Activated effector memory CD4-positive, alpha-beta T cell treated with Interleukin-2 at 50 U/mL for 16 hours (primary cell): ENCODE data around the gene PCDH9.

ENCODE experiments used
- DNase-seq: peaks from one replicate; pipeline ENCODE4 v3.0.0-alpha.2; 2020

PCDH9 gene, protein sequence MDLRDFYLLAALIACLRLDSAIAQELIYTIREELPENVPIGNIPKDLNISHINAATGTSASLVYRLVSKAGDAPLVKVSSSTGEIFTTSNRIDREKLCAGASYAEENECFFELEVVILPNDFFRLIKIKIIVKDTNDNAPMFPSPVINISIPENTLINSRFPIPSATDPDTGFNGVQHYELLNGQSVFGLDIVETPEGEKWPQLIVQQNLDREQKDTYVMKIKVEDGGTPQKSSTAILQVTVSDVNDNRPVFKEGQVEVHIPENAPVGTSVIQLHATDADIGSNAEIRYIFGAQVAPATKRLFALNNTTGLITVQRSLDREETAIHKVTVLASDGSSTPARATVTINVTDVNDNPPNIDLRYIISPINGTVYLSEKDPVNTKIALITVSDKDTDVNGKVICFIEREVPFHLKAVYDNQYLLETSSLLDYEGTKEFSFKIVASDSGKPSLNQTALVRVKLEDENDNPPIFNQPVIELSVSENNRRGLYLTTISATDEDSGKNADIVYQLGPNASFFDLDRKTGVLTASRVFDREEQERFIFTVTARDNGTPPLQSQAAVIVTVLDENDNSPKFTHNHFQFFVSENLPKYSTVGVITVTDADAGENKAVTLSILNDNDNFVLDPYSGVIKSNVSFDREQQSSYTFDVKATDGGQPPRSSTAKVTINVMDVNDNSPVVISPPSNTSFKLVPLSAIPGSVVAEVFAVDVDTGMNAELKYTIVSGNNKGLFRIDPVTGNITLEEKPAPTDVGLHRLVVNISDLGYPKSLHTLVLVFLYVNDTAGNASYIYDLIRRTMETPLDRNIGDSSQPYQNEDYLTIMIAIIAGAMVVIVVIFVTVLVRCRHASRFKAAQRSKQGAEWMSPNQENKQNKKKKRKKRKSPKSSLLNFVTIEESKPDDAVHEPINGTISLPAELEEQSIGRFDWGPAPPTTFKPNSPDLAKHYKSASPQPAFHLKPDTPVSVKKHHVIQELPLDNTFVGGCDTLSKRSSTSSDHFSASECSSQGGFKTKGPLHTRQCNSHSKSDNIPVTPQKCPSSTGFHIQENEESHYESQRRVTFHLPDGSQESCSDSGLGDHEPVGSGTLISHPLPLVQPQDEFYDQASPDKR (N-terminal part only)

DNA sequence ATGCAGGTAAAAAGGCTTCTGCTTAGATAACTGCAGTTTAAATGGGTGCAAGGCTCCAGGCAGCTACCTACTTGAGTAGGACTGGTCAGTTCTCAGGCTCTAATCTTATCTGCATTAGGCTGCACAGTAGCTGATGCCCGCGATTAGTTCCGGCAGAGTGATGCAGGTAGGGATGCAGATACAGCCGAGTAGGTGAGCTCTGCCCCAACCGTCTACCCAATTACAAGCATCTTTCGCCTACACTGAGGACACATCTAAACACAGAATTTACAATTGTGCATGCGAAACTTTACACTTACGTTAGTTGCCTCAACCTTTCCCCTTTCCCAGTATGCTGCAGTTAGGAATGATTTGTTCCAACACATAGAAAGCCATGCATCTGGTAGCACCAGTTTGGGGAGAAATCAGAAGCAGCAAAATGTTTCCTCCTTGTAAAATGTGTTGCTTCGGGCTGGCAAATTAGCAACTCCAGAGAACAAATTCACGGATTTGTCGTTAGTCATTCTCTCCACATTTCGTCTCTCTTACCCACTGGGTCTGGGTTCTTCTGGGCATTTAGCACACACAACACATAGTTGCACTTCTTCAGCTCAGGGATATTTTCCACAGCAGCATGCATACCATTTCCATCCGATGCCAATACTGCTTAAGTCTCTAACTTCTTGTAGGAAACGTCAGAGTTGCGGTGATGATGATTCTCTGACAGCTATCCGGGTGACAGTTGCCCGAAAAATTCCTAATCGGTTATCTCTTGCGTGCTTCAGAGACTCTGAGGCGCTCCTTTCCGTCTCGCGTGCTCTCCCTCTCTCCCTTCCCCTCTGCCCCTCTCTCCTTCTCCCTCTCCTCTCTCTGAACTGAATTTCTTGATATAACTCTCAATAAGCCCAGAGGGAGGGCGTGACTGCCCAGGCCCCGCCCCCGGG lies at the start of gene PCDH9:
PCDH9 (minus strand) TSS at position 856 of the 923 bp plus-strand sequence. CDS start 1,896 bp downstream, outside the sequence.
- no peak for DNase-seq

DNA sequence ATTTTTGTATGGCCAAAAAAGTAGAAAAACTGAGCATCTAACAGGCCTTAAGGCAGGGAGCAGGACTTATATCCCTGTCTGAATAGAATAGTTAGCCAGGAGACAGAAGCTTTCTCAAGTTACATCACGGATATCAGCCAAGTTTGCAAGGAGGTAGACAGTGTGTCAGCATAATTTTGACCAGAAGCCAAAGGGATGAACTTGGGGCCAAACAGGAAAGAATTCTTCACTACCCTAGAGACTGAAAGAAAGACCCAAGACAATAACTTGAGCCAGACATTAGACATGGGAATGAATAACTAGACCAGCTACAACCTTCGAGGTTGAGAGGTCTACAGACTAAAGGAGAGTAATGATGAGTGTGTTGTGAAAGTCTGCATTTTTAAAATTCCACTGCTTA lies 48.1 kb upstream of the PCDH9 start:
- DNase-seq: no peak

DNA sequence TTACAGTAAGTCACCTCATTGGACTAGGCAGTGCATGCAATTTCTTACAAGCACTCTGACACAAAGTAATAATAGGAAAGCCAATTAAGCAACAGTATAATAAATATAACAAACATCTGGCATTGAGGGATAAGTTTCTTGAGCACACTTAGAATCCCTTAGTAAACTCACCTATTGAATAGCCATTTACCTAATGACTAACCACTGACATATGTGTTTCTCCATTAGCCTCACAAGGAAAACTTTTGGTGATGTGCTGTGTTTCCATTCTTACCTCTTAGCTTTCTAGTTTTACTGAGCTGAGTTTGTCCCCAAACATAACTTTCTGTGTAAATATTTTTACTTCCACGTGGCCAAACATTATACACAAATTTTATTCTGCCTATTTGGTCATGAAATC lies 47.4 kb upstream of the PCDH9 start:
- DNase-seq: no peak

DNA sequence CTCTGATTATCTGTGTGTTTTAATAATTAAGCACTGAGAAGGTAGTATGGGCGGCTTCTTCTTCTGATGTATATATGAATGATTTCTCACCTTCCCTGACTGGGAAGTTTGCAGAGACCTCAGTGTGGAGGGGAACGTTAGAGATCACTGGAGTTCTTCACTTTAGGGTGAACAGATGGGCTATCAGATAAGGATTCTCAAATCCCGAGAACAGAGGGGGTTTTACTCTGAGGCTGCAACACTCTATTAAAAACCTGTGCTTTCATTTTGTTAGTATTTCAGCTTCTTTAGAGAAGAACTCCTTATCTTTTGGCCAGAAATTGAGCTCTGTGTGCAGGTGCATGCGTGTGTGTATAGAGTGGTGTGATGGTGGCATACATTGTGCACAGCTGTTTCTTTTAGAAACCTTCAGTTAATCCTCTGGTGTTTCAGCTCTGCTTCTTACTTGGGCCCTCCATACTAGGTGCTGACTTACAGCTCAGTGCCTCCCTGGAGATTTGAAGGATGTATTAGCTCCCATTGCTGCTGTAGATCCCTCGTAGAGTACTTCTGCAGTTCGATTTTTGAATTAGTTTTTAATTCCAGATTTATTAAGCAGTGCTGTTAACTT lies 45.3 kb upstream of the PCDH9 start:
- no peak for DNase-seq

DNA sequence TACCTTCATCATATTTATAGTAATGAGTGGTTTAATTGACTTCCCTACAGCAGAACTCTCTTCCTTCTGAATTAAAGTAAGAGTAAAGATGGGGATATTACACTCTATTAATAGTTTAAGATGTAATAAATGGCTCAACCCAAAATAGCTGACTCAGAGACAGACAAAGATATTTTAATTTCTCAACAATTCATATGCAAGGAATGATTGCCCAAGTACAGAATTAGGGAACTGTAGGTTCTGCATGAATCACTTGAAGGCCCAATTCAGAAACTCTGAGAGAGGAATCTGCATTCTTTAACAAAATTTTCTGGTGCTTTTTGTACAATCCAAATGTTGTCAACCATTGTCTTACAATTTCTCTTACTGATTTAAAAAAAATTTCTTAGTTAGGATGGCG lies 42.9 kb upstream of the PCDH9 start:
- no peak for DNase-seq

DNA sequence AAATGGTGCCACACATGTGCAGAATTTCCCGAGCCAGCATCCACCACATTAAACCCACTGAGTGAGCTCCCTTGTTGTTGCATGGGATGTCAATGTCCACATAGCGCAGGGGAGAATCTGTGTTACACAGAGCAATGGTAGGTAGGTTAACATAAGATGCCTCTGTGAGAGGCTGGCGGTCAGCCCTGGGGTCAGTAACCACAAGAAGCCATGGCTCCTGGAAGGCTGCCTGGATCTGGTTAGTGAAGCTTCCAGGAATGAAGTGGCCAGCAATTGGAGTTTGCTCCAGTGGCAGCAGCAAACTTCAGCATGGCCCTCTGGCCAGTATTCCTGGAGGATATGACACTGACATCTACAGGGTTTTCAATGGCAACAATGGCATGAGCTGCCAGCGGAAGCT lies 37.0 kb upstream of the PCDH9 start:
- no peak for DNase-seq

DNA sequence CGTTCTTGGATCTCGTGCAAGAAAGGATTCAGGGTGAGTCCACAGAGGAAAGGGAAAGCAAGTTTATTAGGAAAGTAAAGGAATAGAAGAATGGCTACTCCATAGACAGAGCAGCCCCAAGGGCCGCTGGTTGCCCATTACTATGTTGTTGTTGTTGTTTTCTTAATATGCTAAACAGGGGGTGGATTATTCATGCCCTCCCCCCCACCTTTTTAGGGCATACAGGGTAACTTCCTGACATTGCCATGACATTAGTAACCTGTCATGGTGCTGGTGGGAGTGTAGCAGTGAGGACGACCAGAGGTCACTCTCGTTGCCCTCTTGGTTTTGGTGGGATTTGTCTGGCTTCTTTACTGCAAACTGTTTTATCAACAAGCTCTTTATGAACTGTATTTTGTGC lies 29.1 kb upstream of the PCDH9 start:
- no peak for DNase-seq

DNA sequence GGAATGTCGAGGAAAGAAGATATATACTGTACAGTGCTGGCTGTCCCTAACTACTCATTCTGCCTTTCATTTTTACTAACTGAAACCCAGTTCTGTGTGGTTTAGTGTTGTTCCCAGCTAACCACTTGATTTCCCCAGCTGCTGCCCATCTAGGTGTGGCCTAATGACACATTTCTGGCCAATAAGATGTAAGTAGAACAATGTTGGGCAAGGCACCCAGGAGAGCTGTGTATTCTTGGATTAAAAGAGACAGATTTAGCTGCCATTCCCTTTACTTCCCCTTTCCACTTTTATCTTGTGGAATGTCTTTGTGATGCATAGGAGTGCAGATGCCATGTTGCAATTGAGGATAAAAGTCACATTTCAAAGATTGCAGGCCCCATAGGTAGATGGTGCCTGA lies 28.3 kb upstream of the PCDH9 start:
- DNase-seq: no peak

DNA sequence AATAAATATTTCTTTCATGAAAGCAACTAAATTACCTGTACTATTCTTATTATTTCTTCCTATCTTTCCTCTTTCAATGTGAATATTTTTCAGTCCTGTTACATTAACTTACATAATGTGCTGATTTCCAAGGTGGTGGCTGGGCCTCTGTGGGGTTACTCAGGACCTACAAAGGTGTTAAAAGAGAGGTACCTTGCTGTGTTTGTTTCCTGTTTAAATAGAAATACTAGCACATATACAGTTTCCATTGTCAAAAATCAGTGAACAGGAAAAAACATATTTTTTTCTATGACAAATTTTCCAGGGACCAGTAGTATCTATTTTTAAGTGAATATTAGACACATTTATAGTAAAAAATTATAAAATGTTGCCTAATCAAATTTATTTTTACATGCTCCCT lies 8.7 kb upstream of the PCDH9 start:
- no peak for DNase-seq

DNA sequence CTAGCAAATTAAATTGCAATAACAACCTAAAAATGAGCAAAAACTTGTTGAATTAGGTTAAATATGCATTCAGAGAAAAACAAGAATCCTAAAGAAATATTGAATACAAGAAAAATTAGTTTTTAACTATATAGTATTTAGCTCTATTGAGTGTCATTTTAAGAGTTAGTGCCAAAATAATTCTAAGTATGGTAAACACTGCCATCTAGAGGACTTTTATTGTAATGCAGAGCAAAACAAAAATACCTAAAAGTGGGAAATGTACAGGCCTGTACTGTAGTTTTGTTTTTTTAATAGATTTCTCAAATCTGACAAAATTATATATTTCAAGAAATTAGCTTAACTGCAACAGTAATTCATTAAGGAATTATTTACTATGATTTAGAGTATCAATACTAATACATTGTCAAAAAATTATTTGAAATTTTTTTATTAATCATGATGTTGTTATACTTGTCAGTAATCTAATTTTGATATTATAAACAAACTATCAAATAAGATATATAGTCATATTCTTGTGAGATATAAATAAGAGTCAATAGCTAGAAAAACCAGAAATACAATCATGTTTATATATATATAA lies 8.2 kb upstream of the PCDH9 start:
- DNase-seq: no peak

DNA sequence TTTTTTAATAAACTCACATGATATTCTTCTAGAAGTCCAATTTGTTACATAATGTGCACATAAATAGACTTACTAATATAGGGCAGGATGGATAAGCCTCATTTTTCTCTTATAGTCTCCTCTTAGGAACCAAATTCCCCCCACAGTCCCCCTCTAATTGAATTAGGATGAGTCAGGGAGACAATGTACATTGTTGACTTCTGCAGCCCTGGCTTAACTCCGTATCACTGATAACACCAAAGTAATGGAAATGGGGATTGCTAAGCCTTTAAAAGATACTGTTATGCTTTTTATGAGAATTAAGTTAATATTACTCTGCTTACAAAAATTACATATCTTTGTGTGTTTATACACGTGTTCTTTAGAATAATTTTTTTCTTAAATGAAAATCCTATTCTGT lies 5.1 kb upstream of the PCDH9 start:
- no peak for DNase-seq

DNA sequence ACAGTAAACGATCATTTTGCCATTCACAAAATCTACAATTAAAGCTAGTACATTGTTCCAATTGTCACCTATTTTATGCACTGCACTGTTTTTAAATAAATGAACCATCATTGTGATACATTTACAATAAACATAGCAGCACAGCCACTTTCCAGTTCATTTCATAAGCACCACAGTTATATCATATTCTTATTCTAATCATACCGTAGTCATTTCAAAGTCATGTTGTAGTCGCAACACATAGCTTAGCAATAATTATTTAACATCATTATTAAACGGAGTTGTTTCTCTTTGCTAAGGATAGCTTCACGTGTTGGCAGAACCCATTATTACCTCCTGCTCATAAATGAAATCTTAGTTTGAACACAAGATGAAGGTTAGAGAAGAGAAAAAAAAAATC lies 2.2 kb upstream of the PCDH9 start:
- DNase-seq: no peak

DNA sequence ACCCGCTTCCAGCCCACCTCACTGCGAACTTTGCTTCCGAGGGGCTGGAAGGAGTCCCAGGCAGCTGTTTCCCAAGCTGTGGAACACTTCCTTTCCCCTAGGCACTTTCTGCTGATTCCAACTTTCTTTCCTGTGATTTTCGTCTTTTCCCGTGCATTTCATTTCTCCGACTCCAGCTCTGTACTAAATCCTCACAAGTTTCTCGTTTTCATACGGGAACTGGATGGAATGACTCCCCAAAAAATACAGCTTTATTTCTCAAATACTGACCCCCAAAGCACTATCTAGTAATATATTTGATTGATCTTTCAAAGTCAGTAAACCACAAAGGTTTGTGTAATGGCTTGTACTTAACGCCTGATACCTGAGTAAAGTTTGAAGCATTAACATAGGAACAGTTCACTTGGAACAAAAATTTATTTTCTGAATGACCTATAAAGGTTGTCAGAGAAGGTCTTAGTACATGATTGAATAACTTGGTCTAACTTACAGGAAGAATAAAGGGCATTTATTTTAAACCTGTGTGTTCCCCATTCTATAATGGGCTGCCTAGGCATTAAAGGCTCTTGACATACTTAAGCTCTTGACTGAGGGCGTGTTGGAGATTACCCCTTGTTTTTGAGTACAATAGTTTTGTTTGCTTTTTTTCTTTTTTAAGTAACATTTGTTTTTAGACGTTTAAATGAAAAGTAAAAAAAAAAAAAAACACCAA lies 1.3 kb upstream of the PCDH9 start:
- DNase-seq: no peak

DNA sequence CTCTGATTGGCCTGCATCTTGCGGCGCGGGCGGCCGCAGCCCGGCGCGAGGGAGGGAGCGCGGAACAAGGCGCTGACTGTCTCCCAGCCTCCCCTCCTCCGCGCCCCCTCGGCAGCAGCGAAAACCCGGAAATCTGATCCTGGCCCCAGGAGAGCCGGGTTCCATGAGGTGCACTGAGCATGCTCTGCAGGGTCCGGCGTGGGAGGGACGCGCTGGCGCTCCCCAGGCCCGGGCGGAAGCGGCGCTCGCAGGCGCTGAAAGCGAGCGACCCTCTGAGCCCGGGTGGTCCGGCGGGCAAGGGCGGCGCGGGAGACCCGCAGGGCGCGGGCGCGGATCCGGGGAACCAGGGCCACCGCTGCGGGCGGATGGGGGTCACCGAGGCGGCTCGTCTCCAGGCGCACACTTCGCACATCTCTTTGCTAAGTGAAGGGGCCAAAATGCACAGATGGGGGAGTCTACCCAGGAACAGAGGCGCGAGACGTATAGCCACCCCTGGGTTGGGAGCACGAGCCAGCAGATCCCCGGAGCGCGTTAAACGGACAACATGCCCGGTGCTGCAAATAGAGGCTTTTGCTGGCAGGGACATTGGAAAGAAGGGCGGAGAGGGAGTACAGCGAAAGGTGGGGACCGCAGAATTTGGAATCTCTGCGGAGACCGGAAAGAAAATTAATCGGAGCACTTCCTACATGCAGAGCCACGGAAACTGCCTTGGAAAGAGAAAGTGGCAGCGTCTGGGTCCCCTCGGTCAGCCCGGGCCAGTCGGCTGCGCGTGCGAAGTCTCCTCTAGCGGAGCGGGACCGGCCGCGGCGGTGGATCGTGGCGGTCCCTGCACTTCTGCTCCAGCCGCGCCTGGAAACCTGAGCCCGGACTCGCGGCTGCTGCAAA lies 510 bp upstream of the PCDH9 start:
- peak; percentile 69 for DNase-seq

DNA sequence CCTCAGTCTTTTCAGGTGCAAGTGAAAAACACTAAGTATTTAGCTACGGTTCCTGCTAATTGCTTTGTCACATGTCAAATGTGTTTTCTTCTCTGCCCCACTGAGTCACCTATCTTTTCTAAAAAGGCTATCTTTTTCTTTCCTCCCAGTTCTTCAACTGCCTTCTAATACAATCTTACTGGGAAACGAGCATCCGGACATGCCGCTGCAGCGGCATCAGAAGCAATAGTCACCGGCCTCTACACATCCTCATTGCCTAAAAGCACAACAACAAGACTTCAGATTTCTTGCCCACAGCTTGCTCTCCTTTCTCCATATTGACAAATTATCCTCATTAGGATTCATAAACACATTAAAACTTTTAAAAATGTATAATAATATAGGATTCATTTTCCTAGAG lies 1.2 kb downstream of the PCDH9 start:
- DNase-seq: no peak

DNA sequence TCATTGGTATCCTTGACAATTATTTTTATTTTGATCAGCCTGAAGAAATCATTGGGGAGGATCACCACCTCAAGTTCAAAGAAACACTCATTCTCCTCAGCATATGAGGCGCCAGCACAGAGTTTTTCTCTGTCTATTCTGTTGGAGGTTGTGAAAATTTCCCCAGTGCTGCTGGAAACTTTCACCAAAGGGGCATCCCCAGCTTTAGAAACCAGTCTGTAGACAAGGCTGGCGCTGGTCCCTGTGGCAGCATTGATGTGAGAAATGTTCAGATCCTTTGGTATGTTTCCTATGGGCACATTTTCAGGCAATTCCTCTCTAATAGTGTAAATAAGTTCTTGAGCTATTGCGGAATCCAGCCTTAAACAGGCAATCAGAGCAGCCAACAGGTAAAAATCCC lies 2.1 kb downstream of the PCDH9 start:
- DNase-seq: no peak

DNA sequence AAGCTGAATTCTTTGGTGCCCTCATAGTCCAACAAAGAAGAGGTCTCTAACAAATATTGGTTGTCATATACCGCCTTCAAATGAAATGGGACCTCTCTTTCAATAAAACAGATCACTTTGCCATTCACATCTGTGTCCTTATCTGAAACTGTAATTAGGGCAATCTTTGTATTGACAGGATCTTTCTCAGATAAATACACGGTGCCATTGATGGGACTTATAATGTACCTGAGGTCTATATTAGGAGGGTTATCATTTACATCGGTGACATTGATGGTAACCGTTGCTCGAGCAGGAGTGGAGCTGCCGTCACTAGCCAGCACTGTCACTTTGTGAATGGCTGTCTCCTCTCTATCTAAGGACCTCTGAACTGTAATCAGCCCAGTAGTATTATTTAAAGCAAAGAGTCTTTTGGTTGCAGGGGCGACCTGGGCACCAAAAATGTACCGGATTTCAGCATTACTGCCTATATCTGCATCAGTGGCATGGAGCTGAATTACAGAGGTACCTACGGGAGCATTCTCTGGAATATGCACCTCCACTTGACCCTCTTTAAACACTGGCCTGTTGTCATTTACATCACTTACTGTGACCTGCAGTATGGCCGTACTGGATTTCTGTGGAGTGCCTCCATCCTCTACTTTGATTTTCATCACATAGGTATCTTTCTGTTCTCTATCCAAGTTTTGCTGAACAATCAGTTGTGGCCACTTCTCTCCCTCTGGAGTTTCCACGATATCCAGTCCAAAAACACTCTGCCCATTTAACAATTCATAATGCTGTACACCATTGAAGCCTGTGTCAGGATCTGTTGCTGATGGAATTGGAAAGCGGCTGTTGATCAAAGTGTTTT lies 2.8 kb downstream of the PCDH9 start:
- no peak for DNase-seq

DNA sequence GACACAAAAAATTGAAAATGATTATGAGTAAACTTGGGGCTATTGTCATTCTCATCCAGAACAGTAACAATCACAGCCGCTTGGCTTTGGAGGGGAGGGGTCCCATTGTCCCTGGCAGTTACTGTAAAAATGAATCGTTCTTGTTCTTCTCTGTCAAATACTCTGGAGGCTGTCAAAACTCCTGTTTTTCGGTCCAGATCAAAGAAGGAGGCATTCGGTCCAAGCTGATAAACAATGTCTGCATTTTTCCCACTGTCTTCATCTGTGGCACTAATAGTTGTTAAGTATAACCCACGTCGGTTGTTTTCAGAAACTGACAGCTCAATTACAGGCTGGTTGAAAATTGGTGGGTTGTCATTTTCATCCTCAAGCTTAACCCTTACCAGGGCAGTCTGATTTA lies 3.4 kb downstream of the PCDH9 start:
- DNase-seq: no peak
